Measurements from ENCODE around the gene NR2F1.
A peak's percentile ranks its signal among the peaks of the same experiment; 100 is the strongest.

The NR2F1 gene

DNA sequence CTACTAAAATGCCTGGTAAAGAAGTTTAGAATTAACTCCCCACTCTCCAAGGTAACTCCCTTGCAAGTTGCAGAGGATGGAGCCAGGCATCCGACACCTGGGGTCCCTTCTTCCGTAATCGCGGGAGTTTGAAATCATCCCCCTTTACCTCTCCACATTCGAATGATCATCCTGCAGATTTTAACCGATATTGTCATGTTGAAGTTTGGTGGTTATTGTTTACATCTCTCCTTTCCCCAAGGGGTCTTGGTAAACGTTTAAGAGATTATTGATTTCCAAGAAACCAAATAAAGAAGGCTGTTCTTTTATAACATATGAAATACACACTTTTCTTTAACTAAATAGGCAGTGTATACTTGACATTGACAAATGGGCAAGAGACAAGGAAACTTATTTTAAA, 26.7 kb downstream of the NR2F1 start:
- DNase-seq (ENCODE audit: insufficient read length, low spot score) (no peak), FAIRE-seq (no peak)
- TF ChIP-seq PAX5 (IDR thresholded peaks at IDR 0.05; ENCODE audit: insufficient read depth, low read length, severe bottlenecking) (no peak), TAF1 (IDR thresholded peaks at IDR 0.05; ENCODE audit: low read depth, low read length) (no peak), SPI1 (IDR thresholded peaks at IDR 0.05; ENCODE audit: low read depth, low read length) (no peak), POLR2A (IDR thresholded peaks at IDR 0.05; ENCODE audit: low read depth, low read length) (no peak), POLR2AphosphoS5 (IDR thresholded peaks at IDR 0.05; ENCODE audit: low read depth, low read length) (no peak), POU2F2 (IDR thresholded peaks at IDR 0.05; ENCODE audit: low read depth, low read length) (no peak)

DNA sequence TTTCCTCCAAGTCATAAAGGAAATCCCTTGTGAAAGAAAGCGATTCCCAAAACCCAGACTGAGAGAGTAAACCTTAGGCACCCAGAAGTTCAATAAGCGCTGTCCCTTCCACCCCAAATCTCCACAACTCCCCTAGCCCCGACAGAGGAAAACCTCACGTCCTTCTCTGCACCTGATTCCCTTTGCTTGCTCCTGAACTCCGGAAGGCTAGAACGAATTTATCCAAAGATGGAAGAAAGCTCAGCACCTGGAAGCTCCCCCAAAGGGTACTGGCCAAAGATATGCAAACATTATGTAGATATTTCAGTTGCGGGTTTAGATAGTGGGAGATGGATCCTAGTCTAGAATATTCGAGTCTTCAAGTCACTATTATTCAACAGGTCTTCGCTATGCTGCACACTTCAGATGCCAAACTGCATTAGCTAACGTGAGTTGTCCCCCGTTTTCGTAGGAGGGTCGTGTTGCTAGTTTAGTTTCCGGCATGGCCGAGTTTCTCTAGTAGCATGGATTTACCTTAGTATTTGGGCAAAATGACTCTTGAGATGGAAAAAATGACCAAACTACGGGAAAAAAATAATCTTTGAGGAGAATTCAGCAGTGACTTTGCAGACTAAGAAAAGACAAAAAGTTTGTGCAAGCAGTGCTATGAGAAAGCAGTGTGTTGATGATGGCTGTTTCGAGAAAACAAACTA, 27.7 kb downstream of the NR2F1 start:
- TF ChIP-seq PAX5 (IDR thresholded peaks at IDR 0.05; ENCODE audit: insufficient read depth, low read length, severe bottlenecking) (no peak), POLR2AphosphoS5 (IDR thresholded peaks at IDR 0.05; ENCODE audit: low read depth, low read length) (no peak), SPI1 (IDR thresholded peaks at IDR 0.05; ENCODE audit: low read depth, low read length) (no peak), POU2F2 (IDR thresholded peaks at IDR 0.05; ENCODE audit: low read depth, low read length) (no peak), TAF1 (IDR thresholded peaks at IDR 0.05; ENCODE audit: low read depth, low read length) (no peak), POLR2A (IDR thresholded peaks at IDR 0.05; ENCODE audit: low read depth, low read length) (no peak)
- FAIRE-seq (no peak), DNase-seq (ENCODE audit: insufficient read length, low spot score) (no peak)

DNA sequence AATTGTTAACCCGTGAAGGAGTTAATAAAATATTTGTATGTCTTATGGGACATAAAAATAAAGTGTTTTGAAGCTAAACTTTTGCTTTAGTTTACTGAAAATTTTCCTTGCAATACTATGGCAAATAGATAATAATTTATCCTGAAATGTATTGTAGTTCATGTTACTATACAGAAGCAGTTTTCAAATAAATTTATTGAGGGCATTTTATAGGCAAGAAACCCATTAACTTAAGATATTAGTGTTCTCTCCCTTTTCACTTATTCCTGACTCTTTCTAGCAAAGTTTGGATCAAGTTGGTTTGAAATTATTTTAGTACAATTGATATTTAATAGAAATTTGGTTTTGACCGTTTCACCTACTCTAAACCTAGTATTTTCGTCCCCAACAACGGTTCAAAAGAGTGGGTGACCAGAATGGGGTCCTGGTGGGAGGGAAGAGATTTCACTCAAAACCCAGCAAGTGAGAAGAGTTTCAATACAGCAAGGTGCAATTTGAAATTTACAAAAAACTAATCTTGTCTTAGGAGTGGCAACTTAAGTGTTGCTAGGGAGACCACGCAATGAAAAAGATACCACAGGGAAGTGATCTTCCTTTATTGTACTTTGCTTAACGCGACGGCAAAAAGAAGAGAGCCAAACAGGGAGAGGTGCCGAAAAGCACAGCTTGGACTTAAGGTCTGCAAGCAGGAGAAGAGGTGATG, 28.4 kb downstream of the NR2F1 start:
- no peak for DNase-seq (ENCODE audit: insufficient read length, low spot score)
- FAIRE-seq = no peak
- no peak for TF ChIP-seq PAX5 (IDR thresholded peaks at IDR 0.05; ENCODE audit: insufficient read depth, low read length, severe bottlenecking)
- no peak for TF ChIP-seq POLR2AphosphoS5 (IDR thresholded peaks at IDR 0.05; ENCODE audit: low read depth, low read length)
- TF ChIP-seq POU2F2 (IDR thresholded peaks at IDR 0.05; ENCODE audit: low read depth, low read length) = no peak
- TF ChIP-seq SPI1 (IDR thresholded peaks at IDR 0.05; ENCODE audit: low read depth, low read length) = no peak
- no peak for TF ChIP-seq TAF1 (IDR thresholded peaks at IDR 0.05; ENCODE audit: low read depth, low read length)
- no peak for TF ChIP-seq POLR2A (IDR thresholded peaks at IDR 0.05; ENCODE audit: low read depth, low read length)

DNA sequence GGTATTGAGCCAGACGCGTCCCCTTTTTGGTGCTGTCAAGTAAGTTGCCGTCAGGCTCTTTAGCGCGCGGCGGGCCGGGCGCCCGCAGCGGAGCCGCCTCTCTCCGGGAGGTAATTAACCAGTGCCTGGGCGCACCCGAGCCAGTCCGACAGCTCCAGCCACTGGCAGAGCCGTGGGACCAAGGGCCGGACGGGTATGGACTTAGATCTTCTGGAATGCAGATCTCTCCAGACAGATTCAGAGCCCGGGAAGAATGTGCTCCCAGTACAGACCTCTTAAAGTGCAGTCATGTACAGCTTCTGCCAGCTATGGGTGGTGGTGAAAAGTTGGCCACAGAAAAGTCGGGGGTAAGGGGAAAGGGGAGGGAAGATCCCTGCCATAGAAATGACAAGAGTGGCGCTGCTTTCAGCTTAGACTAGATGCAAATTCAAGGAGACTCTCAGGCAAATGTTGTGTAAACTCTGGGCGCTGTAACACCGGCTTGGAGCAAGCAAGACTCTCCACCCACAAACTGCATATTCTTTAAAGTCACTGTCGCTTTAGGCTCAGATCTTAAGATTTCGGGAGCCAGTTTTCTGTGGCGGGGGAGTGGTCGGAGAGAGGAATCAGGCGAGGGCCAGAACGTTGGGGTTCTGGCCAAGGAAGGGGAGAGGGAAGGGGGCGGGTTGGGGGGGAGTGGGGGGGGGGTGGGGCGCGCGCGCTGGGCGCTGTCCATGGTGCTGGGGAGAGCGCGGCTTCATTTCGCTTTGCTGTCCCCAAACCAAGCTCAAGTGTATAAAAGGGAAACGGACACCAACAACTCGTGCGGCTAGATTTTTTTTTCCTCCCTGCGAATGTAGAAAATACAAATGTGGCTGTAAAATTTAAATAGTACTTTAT, 29.2 kb downstream of the NR2F1 start:
- FAIRE-seq (no peak), DNase-seq (ENCODE audit: insufficient read length, low spot score) (no peak)
- TF ChIP-seq POLR2A (IDR thresholded peaks at IDR 0.05; ENCODE audit: low read depth, low read length) (no peak), TAF1 (IDR thresholded peaks at IDR 0.05; ENCODE audit: low read depth, low read length) (no peak), PAX5 (IDR thresholded peaks at IDR 0.05; ENCODE audit: insufficient read depth, low read length, severe bottlenecking) (no peak), POU2F2 (IDR thresholded peaks at IDR 0.05; ENCODE audit: low read depth, low read length) (no peak), POLR2AphosphoS5 (IDR thresholded peaks at IDR 0.05; ENCODE audit: low read depth, low read length) (no peak), SPI1 (IDR thresholded peaks at IDR 0.05; ENCODE audit: low read depth, low read length) (no peak)

DNA sequence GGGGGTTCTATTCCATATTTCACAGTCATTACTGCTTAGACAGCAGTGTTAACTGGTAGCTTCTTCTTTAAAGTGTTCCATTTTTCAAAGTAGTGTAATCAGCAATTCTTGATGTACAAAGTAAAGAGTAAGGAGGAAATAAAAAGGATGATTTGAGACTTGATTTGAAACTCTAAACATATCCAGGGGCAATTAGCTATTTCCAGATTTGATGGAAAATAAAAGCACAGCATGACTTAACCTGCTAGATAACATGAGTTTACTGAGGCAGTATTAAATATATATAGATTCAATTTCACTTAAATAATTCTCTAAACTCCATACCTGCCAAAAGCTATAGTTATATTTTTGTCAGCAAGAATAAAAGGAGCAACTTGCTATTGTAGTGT, 29.8 kb downstream of the NR2F1 start:
- DNase-seq (ENCODE audit: insufficient read length, low spot score) = no peak
- TF ChIP-seq POLR2AphosphoS5 (IDR thresholded peaks at IDR 0.05; ENCODE audit: low read depth, low read length) (no peak), PAX5 (IDR thresholded peaks at IDR 0.05; ENCODE audit: insufficient read depth, low read length, severe bottlenecking) (no peak), POU2F2 (IDR thresholded peaks at IDR 0.05; ENCODE audit: low read depth, low read length) (no peak), TAF1 (IDR thresholded peaks at IDR 0.05; ENCODE audit: low read depth, low read length) (no peak), SPI1 (IDR thresholded peaks at IDR 0.05; ENCODE audit: low read depth, low read length) (no peak)

DNA sequence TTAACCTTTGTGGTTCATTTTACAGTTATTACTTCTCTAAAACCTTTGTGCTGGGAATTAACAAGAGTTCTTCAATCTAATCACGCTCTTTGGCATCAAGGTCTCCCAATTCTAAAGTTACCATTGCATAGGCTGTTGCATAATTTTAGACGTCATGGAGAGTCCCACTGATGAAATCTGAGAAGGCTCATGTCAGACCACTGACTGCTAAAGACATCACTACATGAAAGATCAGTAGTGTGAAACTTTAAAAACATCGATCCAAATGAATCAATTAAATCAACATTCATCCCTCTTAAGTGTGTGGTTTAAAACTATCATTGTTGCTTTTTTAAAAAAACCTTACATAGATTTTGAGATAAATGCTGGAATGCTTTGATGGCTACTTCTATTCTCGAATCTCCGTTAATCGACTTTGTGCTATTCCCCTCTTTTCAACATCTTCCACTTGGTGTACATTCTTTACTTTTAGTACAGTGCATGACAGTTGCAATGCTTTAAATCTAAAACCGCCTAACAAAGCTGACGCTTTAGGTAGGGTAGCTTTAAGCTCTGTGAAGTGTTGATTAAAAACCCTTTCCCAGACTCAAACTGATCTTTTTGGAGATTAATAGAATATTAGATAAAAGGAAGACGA, 33.6 kb downstream of the NR2F1 start:
- DNase-seq (ENCODE audit: insufficient read length, low spot score) = no peak
- FAIRE-seq = no peak
- TF ChIP-seq TAF1 (IDR thresholded peaks at IDR 0.05; ENCODE audit: low read depth, low read length) (no peak), SPI1 (IDR thresholded peaks at IDR 0.05; ENCODE audit: low read depth, low read length) (no peak), POLR2A (IDR thresholded peaks at IDR 0.05; ENCODE audit: low read depth, low read length) (no peak), POLR2AphosphoS5 (IDR thresholded peaks at IDR 0.05; ENCODE audit: low read depth, low read length) (no peak), POU2F2 (IDR thresholded peaks at IDR 0.05; ENCODE audit: low read depth, low read length) (no peak), PAX5 (IDR thresholded peaks at IDR 0.05; ENCODE audit: insufficient read depth, low read length, severe bottlenecking) (no peak)

More for the DNA sequence above, 29.8 kb downstream of the NR2F1 start:
- FAIRE-seq = no peak

DNA sequence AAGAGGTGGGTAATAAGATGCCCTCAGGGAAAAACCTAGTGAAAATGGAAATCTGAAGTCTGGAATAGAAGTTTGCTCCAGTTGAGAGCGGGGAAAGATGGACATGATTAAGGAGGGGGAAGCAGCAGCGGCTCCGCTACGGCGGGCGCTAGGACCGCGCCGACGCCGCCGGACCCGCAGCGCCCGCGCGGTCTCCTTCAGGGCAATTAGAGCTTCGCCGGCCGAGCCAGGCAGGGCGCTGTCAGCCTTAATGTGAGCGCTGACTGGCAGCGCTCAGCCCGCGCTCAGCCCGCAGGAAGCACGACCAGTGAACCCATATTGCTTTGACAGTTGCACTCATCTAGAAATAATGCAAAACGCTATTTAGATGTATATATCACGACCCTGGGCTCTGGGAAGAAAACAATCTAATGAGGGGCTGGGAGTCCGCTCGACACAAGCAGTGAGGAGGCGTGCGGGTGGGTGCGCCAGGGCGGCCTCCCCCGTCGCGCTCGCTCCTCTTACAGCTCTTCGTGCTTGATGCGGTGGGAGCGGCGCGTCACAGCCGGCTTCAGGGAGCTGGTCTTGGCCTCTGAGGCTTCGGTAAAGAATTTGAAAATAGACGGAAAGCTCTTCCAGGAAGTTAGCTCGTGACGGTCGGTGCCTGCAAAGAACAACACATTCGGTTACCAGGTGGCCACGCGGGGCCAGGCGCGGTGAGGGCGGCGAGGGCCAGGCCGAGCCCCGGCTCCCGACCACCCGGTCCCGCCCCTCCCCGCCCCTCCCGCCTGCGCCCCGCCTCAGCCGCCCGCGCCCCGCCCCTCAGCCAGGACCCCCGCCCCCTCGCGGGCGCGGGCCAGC, 37.7 kb downstream of the NR2F1 start:
- peak; percentile 55 for DNase-seq (ENCODE audit: insufficient read length, low spot score)
- TF ChIP-seq TAF1 (IDR thresholded peaks at IDR 0.05; ENCODE audit: low read depth, low read length) = no peak
- peak; percentile 96 for FAIRE-seq

DNA sequence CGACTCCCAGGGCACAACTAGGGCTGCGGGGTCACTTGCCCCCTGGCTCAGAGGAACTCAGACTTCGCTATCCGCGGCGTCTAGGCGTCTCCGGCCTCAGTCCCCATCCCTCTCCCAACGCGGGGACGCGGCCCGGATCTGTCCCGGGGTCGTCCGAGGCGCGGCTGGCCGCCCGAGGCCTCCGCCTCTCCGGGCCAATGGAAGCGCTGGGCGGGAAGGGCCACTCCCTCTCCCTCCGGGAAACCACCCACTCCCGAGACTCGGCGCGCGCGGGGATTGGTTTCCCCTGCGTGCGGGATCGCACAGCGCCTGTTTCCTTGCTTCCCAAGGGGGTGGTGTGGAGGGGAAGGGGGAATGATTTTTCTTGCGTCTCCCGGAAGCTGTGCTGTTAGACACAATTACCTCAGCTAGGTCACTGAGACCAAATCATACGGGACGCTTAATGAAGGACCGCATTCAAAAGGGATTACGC, 38.3 kb downstream of the NR2F1 start:
- peak; percentile 76 for FAIRE-seq
- no peak for TF ChIP-seq SPI1 (IDR thresholded peaks at IDR 0.05; ENCODE audit: low read depth, low read length)
- no peak for TF ChIP-seq PAX5 (IDR thresholded peaks at IDR 0.05; ENCODE audit: insufficient read depth, low read length, severe bottlenecking)
- no peak for TF ChIP-seq POLR2A (IDR thresholded peaks at IDR 0.05; ENCODE audit: low read depth, low read length)
- no peak for TF ChIP-seq TAF1 (IDR thresholded peaks at IDR 0.05; ENCODE audit: low read depth, low read length)
- TF ChIP-seq POLR2AphosphoS5 (IDR thresholded peaks at IDR 0.05; ENCODE audit: low read depth, low read length) = no peak
- TF ChIP-seq POU2F2 (IDR thresholded peaks at IDR 0.05; ENCODE audit: low read depth, low read length) = no peak
- DNase-seq (ENCODE audit: insufficient read length, low spot score) = no peak
